Endothelial cell (in vitro differentiated cells): ENCODE measurements around the gene ZNF225. TPM values are rescaled to one million over a fixed set of nuclear protein-coding genes. Genes with fewer than 3 reads are reported as not detected.
"Not testable (repeated sequence)": the region's sequence is repeated elsewhere in the genome, so short reads cannot be mapped to it uniquely, and the experiment has no call there.

Experiments used
- DNase-seq: peaks from one replicate; pipeline ENCODE4 v3.0.0; 2021; ENCODE audit warnings: low spot score
- H3K27ac Mint-ChIP-seq: one replicate; pipeline ENCODE4 v1.8.0; 2021; ENCODE audit warnings: mixed read lengths, inconsistent platforms; ENCODE audit not compliant: unreplicated experiment
- H3K27me3 Mint-ChIP-seq: one replicate; pipeline ENCODE4 v1.8.0; 2021; ENCODE audit warnings: mild to moderate bottlenecking, moderate library complexity, mixed read lengths, inconsistent platforms; ENCODE audit not compliant: unreplicated experiment
- H3K36me3 Mint-ChIP-seq: one replicate; pipeline ENCODE4 v1.8.0; 2021; ENCODE audit warnings: mild to moderate bottlenecking, low read depth, mixed read lengths, inconsistent platforms; ENCODE audit not compliant: unreplicated experiment
- H3K4me1 Mint-ChIP-seq: one replicate; pipeline ENCODE4 v1.8.0; 2021; ENCODE audit warnings: mild to moderate bottlenecking, mixed read lengths, inconsistent platforms; ENCODE audit not compliant: unreplicated experiment
- H3K4me3 Mint-ChIP-seq: one replicate; pipeline ENCODE4 v1.8.0; 2021; ENCODE audit warnings: mild to moderate bottlenecking, mixed read lengths, inconsistent platforms; ENCODE audit not compliant: unreplicated experiment
- H3K9me3 Mint-ChIP-seq: one replicate; pipeline ENCODE4 v1.8.0; 2021; ENCODE audit warnings: mixed read lengths, inconsistent platforms; ENCODE audit not compliant: unreplicated experiment
- total RNA-seq: library from RNA; stranded (reverse); fragmentation: NEBNext Ultra II Directional; extraction: Animal tissue kit (Norgen Biotek cat#: 25700); gene quantifications from one replicate; pipeline ENCODE4 v1.2.1, GENCODE V29; 2021; ENCODE audit not compliant: unreplicated experiment
- TF ChIP-seq, protein P1 (sequence below): fragments of 200-600 bp; sonication (generic); IDR thresholded peaks from one replicate; pipeline ENCODE4 v1.5.0; 2021; ENCODE audit warnings: antibody characterized with exemption; ENCODE audit not compliant: unreplicated experiment

The ZNF225 gene
- total RNA-seq, 1 donor from 2014 or later = 7.1 TPM

DNA sequence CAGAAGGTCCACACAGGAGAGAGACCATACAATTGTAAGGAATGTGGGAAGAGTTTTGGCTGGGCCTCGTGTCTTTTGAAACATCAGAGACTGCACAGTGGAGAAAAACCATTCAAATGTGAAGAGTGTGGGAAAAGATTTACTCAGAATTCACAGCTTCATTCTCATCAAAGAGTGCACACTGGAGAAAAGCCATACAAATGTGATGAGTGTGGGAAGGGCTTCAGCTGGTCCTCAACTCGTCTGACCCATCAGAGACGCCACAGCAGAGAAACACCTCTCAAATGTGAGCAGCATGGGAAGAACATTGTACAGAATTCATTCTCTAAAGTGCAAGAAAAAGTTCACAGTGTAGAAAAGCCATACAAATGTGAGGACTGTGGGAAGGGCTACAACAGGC lies 5.4 kb upstream of the ZNF225 start:
- peaks cover 19% of the 10 kb centered on the region for H3K9me3 Mint-ChIP-seq

DNA sequence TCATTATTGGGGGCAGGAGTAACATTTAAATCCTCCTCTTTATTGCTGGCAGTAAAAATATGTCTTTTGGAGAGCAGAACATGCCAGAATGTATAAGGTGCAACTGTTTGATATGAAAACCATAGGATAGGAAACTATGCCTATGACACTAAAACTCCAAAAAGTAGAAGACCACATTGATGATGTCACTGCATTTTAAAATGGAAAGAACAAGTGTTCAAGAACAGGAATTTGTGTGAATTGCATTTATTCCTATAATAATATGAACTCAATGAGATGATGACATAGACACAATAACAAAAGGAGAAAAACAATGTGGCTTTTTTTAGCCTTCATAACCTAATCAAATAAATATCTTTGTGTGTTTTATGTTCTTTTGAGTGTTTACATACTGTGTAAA lies 3.7 kb upstream of the ZNF225 start:
- TF ChIP-seq, protein P1, sequence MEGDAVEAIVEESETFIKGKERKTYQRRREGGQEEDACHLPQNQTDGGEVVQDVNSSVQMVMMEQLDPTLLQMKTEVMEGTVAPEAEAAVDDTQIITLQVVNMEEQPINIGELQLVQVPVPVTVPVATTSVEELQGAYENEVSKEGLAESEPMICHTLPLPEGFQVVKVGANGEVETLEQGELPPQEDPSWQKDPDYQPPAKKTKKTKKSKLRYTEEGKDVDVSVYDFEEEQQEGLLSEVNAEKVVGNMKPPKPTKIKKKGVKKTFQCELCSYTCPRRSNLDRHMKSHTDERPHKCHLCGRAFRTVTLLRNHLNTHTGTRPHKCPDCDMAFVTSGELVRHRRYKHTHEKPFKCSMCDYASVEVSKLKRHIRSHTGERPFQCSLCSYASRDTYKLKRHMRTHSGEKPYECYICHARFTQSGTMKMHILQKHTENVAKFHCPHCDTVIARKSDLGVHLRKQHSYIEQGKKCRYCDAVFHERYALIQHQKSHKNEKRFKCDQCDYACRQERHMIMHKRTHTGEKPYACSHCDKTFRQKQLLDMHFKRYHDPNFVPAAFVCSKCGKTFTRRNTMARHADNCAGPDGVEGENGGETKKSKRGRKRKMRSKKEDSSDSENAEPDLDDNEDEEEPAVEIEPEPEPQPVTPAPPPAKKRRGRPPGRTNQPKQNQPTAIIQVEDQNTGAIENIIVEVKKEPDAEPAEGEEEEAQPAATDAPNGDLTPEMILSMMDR = no peak
- Mint-ChIP-seq H3K4me1 (peaks cover 10% of the 10 kb centered on the region), H3K4me3 (no peak overlapping the region), H3K27me3 (peaks cover 1% of the 10 kb centered on the region), H3K9me3 (peaks cover 19% of the 10 kb centered on the region), H3K36me3 (peaks cover 48% of the 10 kb centered on the region), H3K27ac (no peak overlapping the region)
- DNase-seq = no peak

More for the DNA sequence above, 5.4 kb upstream of the ZNF225 start:
- DNase-seq = no peak
- Mint-ChIP-seq H3K36me3 (peaks cover 61% of the 10 kb centered on the region), H3K27ac (no peak overlapping the region), H3K27me3 (no peaks in the 10 kb centered on the region), H3K4me3 (peak overlapping the region; percentile 89), H3K4me1 (peaks cover 8% of the 10 kb centered on the region)
- TF ChIP-seq, protein P1 = no peak

DNA sequence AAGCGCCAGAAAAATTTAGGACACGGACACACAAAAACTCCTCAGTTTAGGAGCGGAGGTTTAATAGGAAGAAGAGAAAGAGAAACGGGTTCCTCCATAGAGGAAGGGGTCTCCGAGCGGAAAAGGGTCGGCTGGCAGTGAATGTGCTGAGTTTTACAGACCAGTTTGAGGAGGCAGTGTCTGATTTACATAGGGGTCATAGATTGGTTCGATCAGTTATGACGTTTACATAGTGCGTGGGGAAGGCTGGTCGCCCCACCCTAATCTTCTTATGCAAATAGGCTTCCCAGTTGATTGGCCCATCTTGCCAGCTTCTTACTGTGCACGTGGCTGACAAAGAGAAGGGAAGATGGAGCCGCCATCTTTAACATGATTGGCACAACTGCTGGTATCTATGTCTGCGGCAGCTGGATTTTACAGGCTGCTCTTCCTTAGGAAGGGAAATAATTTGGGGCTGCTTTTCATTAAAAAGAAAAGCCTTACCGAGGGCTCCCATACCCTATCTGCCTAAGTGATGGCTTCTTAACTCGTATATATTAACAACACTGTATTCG lies 1.2 kb upstream of the ZNF225 start:
- Mint-ChIP-seq H3K4me1 (peaks cover 10% of the 10 kb centered on the region), H3K36me3 (peaks cover 28% of the 10 kb centered on the region), H3K4me3 (peak overlapping the region; percentile 98), H3K9me3 (peaks cover 12% of the 10 kb centered on the region), H3K27me3 (peaks cover 1% of the 10 kb centered on the region), H3K27ac (peak overlapping the region; percentile 96)
- TF ChIP-seq, protein P1 = no peak
- peak; percentile 51 for DNase-seq

DNA sequence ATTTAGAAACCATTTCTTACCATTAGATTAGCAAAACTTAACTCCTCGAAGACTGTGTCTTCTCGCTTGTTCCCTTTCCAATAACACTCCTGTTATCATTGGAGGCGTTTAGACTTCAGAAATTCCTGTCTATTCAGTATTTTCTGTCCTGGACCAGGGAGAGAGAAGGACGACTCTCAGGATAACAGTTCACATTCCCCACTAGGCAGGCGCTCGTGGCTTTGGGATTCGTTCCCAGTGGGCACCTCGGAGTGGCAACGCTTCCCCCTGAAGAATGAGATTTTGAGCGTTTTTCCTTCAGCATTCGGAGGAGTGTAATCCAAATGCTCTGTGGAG lies 429 bp upstream of the ZNF225 start:
- Mint-ChIP-seq H3K27me3 (peaks cover 1% of the 10 kb centered on the region), H3K27ac (peak overlapping the region; percentile 72), H3K36me3 (peaks cover 20% of the 10 kb centered on the region), H3K4me1 (peaks cover 10% of the 10 kb centered on the region), H3K4me3 (peak overlapping the region; percentile 98), H3K9me3 (peaks cover 5% of the 10 kb centered on the region)
- TF ChIP-seq, protein P1 = no peak
- DNase-seq = no peak

DNA sequence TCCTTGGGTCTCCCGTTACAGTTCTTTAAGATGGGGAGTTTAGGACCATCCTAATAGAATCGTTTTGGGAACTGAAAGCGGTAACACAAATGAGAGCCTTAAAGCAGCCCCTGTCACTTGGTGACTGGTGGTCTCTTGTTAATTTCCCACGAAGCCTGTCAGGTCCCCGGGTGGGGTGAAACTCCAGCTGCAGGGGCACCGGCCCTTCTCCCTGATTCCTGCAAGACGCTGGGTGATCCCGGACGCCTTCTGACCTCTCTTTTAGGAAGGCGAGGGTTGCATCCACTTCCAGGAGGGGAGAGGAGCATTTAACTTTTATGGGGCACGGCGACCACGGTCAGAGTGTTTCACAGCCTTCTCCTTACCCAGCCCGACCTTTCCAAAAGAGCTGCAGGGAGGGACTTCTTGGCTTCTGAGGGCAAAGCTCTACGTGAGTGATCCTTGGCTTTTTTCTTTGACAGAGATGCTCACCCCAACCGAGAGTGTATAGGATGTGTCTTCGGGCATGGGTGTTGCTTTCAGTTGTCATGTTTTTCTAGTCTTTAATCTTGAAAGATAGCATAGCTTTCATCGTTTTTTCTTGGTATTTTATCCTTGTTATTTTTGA lies 688 bp downstream of the ZNF225 start:
- Mint-ChIP-seq H3K27me3 (peaks cover 1% of the 10 kb centered on the region), H3K4me1 (peaks cover 10% of the 10 kb centered on the region), H3K9me3 (no peaks in the 10 kb centered on the region), H3K27ac (peak overlapping the region; percentile 64), H3K36me3 (peaks cover 19% of the 10 kb centered on the region), H3K4me3 (peak overlapping the region; percentile 98)
- peak; percentile 13 for DNase-seq
- TF ChIP-seq, protein P1 = no peak

DNA sequence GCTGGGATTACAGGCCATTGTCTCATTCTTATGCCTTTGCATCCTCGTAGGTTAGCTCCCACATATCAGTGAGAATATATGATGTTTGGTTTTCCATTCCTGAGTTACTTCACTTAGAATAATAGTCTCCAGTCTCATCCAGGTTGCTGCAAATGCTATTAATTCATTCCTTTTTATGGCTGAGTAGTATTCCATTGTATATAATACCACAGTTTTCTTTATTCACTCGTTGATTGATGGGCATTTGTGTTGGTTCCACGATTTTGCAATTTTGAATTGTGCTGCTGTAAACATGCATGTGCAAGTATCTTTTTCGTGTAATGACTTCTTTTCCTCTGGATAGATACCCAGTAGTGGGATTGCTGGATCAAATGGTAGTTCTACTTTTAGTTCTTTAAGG lies 8.0 kb downstream of the ZNF225 start:
- H3K9me3 Mint-ChIP-seq, H3K27me3 Mint-ChIP-seq, DNase-seq, H3K27ac Mint-ChIP-seq, H3K4me1 Mint-ChIP-seq: not testable (repeated sequence)
- H3K4me3 Mint-ChIP-seq = peak overlapping the region; percentile 26
- peaks cover 59% of the 10 kb centered on the region for H3K36me3 Mint-ChIP-seq
